HepG2 (cell line): ENCODE data around the gene ZNF217. TPM values are rescaled to one million over a fixed set of nuclear protein-coding genes. Genes with fewer than 3 reads are reported as not detected.
A peak's percentile ranks its signal among the peaks of the same experiment; 100 is the strongest.

Experiments used
- ATAC-seq: fragments of 200-7000 bp; cut with Tn5 transposase; 3 replicates; pipeline ENCODE4 v1.9.1; 2020; ENCODE audit warnings: mild to moderate bottlenecking, moderate library complexity
- BruUV-seq: library from RNA; stranded (reverse); fragments of 400-500 nt; replicated peaks from 2 replicates; lab custom pipeline; 2021; lab: Mats Ljungman, UMichigan
- CTCF ChIA-PET: fragments of 300-600 bp; formaldehyde crosslinking; extraction: SDS; loops from one replicate; lab custom pipeline; 2021; ENCODE audit warnings: low total read pairs, inconsistent platforms, low intra/inter-chr PET ratio; lab: Yijun Ruan, JAX
- POLR2A ChIA-PET: fragments of 350-600 bp; sonication (Branson Sonifier 250); formaldehyde crosslinking; loops from one replicate; lab custom pipeline; 2020; ENCODE audit warnings: antibody characterized with exemption, inconsistent platforms; lab: Yijun Ruan, JAX
- DNase-seq: peaks from one replicate; pipeline ENCODE4 v3.0.0-alpha.2; 2015; ENCODE audit warnings: low spot score
- FAIRE-seq: peaks from 3 replicates; lab custom pipeline; 2011; peaks lifted over from hg19 to GRCh38; lab: Jason Lieb, UNC
- H2AFZ ChIP-seq: one replicate; pipeline ENCODE4 v1.6.1; 2011; ENCODE audit warnings: low read length, inconsistent platforms
- H3K27ac ChIP-seq: fragments of 300-600 bp; 3 replicates; pipeline ENCODE4 v1.8.0; 2011; ENCODE audit warnings: mixed run types, mild to moderate bottlenecking, mixed read lengths, low read length, inconsistent platforms; ENCODE audit not compliant: insufficient read depth; ENCODE audit errors: extremely low read length
- H3K27me3 ChIP-seq, 2 experiments: fragments of 200-600 bp in 1 of 2; 2 replicates in 1 of 2; 3 replicates in 1 of 2; pipeline versions ENCODE4 v1.6.0 to v1.8.0; 2011; ENCODE audit warnings: low read length in 2 of 2, mild to moderate bottlenecking in 2 of 2, moderate library complexity in 2 of 2, inconsistent platforms in 1 of 2; ENCODE audit not compliant: insufficient read depth in 2 of 2, control insufficient read depth in 1 of 2
- H3K36me3 ChIP-seq, 2 experiments: fragments of 200-600 bp in 1 of 2; replicated peaks in 1 of 2; 2 replicates in 1 of 2; 3 replicates in 1 of 2; pipeline versions ENCODE4 v1.5.1 to v1.8.0; 2011; ENCODE audit warnings: low read length in 2 of 2, inconsistent platforms in 1 of 2; ENCODE audit not compliant: insufficient read depth in 2 of 2, control insufficient read depth in 1 of 2
- H3K4me1 ChIP-seq: 2 replicates; pipeline ENCODE4 v1.5.1; 2012; ENCODE audit warnings: low read length, inconsistent platforms; ENCODE audit not compliant: insufficient read depth
- H3K4me2 ChIP-seq: 2 replicates; pipeline ENCODE4 v1.6.0; 2011; ENCODE audit warnings: low read depth, low read length, inconsistent platforms
- H3K4me3 ChIP-seq, 3 experiments: fragments of 200-600 bp in 1 of 3; sonication (generic), shearing (Covaris generic) in 1 of 3; replicated peaks in 1 of 3; 2 replicates each; pipeline ENCODE4 v1.5.1; 2011 to 2016; ENCODE audit warnings: low read length in 3 of 3, inconsistent platforms in 2 of 3, low read depth in 2 of 3, mild to moderate bottlenecking in 2 of 3, control low read depth in 1 of 3, mixed read lengths in 1 of 3; ENCODE audit not compliant: insufficient read depth in 1 of 3
- H3K79me2 ChIP-seq: one replicate; pipeline ENCODE4 v1.6.1; 2011; ENCODE audit warnings: low read length, inconsistent platforms; ENCODE audit not compliant: insufficient read depth
- H3K9ac ChIP-seq: 2 replicates; pipeline ENCODE4 v1.6.0; 2011; ENCODE audit warnings: mild to moderate bottlenecking, low read depth, low read length, inconsistent platforms; ENCODE audit not compliant: insufficient read depth
- H3K9me3 ChIP-seq: 2 replicates; pipeline ENCODE4 v1.5.1; 2012; ENCODE audit warnings: mild to moderate bottlenecking, low read length
- H4K20me1 ChIP-seq: 2 replicates; pipeline ENCODE4 v1.6.0; 2011; ENCODE audit warnings: inconsistent platforms, mild to moderate bottlenecking, low read length, moderate library complexity; ENCODE audit not compliant: insufficient read depth
- AKAP8 ChIP-seq: sonication (generic); formaldehyde crosslinking; IDR thresholded peaks from 2 replicates; pipeline ENCODE4 v1.5.1; 2020; ENCODE audit warnings: mild to moderate bottlenecking, missing genetic modification reagents
- ARID5B ChIP-seq: IDR thresholded peaks from 2 replicates; pipeline ENCODE4 v1.4.0; 2020; ENCODE audit warnings: mild to moderate bottlenecking, missing genetic modification reagents
- CREB1 ChIP-seq, 2 experiments: fragments of 450-650 bp in 1 of 2; IDR thresholded peaks; 2 replicates each; pipeline ENCODE4 v1.6.1; 2016 to 2017; ENCODE audit warnings: control low read depth in 1 of 2, mild to moderate bottlenecking in 1 of 2, missing compliant biosample characterization in 1 of 2, missing genetic modification characterization in 1 of 2
- ZNF362 ChIP-seq: sonication (generic); formaldehyde crosslinking; IDR thresholded peaks from 2 replicates; pipeline ENCODE4 v1.4.0; 2020; ENCODE audit warnings: missing genetic modification reagents, mild to moderate bottlenecking, borderline replicate concordance
- WGBS: methylation state at CpG from one replicate; pipeline ENCODE4 v1.1.6; 2017; ENCODE audit warnings: low lambda C conversion rate; 5-methylcytosine and 5-hydroxymethylcytosine counted together
- in situ Hi-C: cut with HindIII; loops from 2 replicates; pipeline ENCODE4 v1.10.0; 2017; ENCODE audit warnings: low pct_unique_long_range_greater_than_20kb; ENCODE audit not compliant: extremely low pct_ligation_motif_present
- intact Hi-C: fragments of 100-400 bp; cut with micrococcal nuclease; formaldehyde crosslinking; loops from one replicate; pipeline ENCODE4 v1.10.0; 2022; ENCODE audit not compliant: unreplicated experiment
- polyA plus RNA-seq, 8 experiments: library from polyadenylated mRNA; depleted of rRNA in 3 of 8; stranded (reverse) in 7 of 8; unstranded in 1 of 8; fragments of >200 nt; fragmentation: Illumina TruSeq in 4 of 8; extraction: Trizol in 4 of 8; gene quantifications; 2 replicates each; pipeline versions ENCODE4 v1.2.1 to v1.2.3, GENCODE V29; 2011 to 2016; ENCODE audit warnings: low read depth in 4 of 8, missing spikeins in 1 of 8, mixed read lengths in 1 of 8; ENCODE audit not compliant: insufficient read depth in 1 of 8
- total RNA-seq, 5 experiments: library from RNA; depleted of rRNA; stranded (reverse); fragments of >200 nt; fragmentation: Illumina TruSeq; extraction: Trizol; gene quantifications; 2 replicates each; pipeline ENCODE4 v1.2.3, GENCODE V29; 2016; ENCODE audit warnings: low read depth in 1 of 5

The ZNF217 gene
- total and polyA plus RNA-seq, 2 of the 13 experiments (the other 11 are each of a cell fraction or from before 2014, with no cell fraction given), result 22.3 to 29.8 TPM

GRCh38 chr20:53522696-53523095, 70.9 kb downstream of the ZNF217 start:
- Histone ChIP-seq H3K4me1 (no peaks in the 10 kb centered on the region; the same call in 1 of the 2 replicates), H3K36me3 (no peaks in the 10 kb centered on the region), H4K20me1 (no peaks in the 10 kb centered on the region), H3K4me2 (no peak overlapping the region), H3K9me3 (no peaks in the 10 kb centered on the region), H3K79me2 (no peaks in the 10 kb centered on the region), H3K27ac (no peak overlapping the region), H3K27me3 (peaks cover 0 to 24% of the 10 kb centered on the region in 2 experiments; a peak in 3 of 5 replicates), H2AFZ (no peak overlapping the region), H3K9ac (no peak overlapping the region), H3K4me3 (no peak overlapping the region)
- ATAC-seq (peak; percentile 32), DNase-seq (no peak), FAIRE-seq (no peak)
- WGBS, result 32% methylated on average over 5 of the region's 5 CpGs
- intact Hi-C loops (no loop called here), in situ Hi-C loops (no loop called here)
- no peak for TF ChIP-seq AKAP8 (CRISPR knock-in tag)
- TF ChIP-seq CREB1 (IDR thresholded peaks at IDR 0.05), result 0 out of 2 replicates have a peak, but pooled peaks have one; percentile 24
- no peak for TF ChIP-seq CREB1 (CRISPR knock-in tag; IDR thresholded peaks at IDR 0.05)
- no peak for TF ChIP-seq ZNF362 (CRISPR knock-in tag)
- no peak for TF ChIP-seq ARID5B
- POLR2A ChIA-PET, result no interaction called here
- no TSS peak for BruUV-seq
- CTCF ChIA-PET, result no interaction called here
